Measurements from ENCODE around the gene VAV1.

- TF ChIP-seq, protein P1, sequence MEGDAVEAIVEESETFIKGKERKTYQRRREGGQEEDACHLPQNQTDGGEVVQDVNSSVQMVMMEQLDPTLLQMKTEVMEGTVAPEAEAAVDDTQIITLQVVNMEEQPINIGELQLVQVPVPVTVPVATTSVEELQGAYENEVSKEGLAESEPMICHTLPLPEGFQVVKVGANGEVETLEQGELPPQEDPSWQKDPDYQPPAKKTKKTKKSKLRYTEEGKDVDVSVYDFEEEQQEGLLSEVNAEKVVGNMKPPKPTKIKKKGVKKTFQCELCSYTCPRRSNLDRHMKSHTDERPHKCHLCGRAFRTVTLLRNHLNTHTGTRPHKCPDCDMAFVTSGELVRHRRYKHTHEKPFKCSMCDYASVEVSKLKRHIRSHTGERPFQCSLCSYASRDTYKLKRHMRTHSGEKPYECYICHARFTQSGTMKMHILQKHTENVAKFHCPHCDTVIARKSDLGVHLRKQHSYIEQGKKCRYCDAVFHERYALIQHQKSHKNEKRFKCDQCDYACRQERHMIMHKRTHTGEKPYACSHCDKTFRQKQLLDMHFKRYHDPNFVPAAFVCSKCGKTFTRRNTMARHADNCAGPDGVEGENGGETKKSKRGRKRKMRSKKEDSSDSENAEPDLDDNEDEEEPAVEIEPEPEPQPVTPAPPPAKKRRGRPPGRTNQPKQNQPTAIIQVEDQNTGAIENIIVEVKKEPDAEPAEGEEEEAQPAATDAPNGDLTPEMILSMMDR (IDR thresholded peaks at IDR 0.05; ENCODE audit: low read length): no peak
- TF ChIP-seq EZH2 (optimal IDR thresholded peaks at IDR 0.05; ENCODE audit: low read depth, low read length) (no peak), EZH2phosphoT487 (IDR thresholded peaks at IDR 0.05; ENCODE audit: low read length) (no peak)
Measured at GRCh38 chr19:6876748-6877147, 104.2 kb downstream of the VAV1 start.

All from MM.1S (cell line).